Activated gamma-delta T cell (primary cell): ENCODE data around the gene LRRC42.
"Not testable (repeated sequence)": the region's sequence is repeated elsewhere in the genome, so short reads cannot be mapped to it uniquely, and the experiment has no call there.

ENCODE experiments used
- DNase-seq: peaks from one replicate; lab custom pipeline; 2025; lab: John Stamatoyannopoulos, UW

LRRC42 gene

DNA sequence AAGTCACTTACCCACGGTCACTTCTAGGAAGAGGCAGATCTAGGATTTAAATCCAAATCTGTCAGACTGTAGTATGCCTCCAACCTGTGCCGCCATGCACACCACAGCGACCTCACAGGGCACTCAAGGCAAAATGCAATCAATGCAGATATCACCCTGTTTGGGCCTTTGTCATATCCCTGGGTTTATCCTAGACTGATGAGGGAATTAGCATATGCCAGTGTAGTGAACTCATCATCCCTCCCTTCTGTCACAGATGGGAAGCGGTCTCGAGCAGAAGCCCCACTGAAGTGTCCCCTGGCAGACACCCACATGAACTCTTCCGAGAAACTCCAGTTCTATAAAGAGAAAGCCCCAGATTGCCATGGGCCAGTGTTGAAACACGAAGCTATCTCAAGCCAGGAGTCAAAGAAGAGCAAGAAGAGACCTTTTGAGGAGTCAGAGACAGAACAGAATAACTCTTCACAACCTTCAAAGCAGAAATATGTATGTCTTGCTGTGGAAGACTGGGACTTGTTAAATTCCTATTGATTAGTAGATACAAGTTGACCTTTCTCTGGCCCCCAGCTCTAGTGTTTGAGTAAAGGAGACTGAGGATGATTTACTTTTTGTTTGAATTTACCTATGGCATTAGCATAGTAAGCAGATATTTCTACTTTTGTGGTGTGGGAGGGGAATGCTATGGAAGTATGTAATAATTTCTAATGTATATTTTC lies 21.4 kb downstream of the LRRC42 start:
- no peak for DNase-seq

DNA sequence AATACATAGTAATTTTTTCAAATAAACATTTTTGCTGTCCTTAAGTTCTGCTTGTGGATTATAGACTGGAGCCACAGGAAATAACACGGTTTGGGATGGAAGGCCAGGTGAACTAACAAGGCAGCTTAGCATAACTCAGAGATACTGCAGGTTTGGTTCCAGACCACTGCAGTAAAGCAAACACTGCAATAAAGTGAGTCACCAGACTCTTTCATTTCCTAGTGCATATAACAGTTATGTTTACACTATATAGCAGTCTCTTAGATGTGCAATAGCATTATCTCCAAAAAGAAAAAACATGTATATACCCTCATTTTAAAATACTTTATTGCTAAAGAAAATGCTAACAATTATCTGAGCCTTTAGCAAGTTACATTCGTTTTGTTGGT lies 22.0 kb downstream of the LRRC42 start:
- no peak for DNase-seq

DNA sequence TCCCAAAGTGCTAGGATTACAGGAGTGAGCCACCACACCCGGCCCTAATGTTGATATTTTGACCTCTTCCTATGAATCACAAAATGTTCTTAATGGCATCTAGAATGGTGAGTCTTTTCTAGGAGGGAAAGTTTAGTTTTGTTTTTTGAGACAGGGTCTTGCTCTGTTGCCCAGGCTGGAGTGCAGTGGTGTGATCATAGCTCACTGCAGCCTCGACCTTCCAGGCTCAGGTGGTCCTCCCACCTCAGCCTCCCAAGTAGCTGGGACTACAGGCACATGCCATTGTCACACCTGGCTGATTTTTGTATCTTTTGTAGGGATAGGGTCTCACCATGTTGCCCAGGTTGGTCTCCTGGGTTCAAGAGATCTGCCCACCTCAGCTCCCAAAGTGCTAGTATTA lies 23.2 kb downstream of the LRRC42 start:
- not testable (repeated sequence) for DNase-seq

DNA sequence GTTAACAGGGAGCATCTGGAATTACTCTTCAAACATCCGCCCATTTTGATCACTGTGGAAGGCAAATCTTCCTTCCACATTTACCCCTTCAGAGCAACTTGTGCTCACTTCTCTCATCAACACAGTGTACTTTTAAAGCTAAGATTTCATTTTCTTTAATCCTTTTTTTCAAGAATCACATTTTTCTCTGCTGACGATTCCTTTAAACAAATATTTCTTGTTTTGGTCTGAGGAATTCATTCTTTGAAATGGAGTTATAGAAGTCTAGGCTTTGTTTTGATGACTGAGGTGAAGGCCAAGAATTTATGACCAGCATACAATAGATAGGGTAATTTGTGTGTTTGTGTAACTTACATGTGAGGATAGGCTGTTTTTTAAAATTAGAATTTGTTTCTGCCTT lies 25.6 kb downstream of the LRRC42 start:
- no peak for DNase-seq

DNA sequence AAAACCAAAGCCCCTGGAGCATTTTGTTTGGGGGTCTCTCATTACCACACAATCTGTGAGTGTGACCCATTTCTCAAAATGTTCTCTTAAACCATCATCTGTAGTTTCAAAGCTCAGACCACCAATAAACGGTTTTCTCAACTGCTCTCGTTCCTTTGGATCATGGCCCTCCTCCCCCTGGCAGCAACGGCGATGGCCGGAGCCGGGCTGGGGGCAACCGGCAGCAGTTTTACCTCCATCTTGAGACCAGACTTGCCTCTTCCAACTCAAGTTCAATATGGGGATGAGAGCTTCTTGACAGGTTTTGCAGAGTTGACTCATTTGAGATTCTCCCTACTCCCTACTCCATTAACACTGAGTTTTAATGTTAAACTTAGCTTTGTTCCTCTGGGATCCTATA lies 29.7 kb downstream of the LRRC42 start:
- no peak for DNase-seq

- no peak for DNase-seq
Observed at GRCh38 chr1:53979712-53980450, 33.7 kb downstream of the LRRC42 start.

- no peak for DNase-seq
Observed at GRCh38 chr1:53981220-53981619, 35.1 kb downstream of the LRRC42 start.

- DNase-seq: no peak
Observed at GRCh38 chr1:53982034-53982762, 36.0 kb downstream of the LRRC42 start.

- no peak for DNase-seq
Observed at GRCh38 chr1:53982763-53983104, 36.6 kb downstream of the LRRC42 start.

DNA sequence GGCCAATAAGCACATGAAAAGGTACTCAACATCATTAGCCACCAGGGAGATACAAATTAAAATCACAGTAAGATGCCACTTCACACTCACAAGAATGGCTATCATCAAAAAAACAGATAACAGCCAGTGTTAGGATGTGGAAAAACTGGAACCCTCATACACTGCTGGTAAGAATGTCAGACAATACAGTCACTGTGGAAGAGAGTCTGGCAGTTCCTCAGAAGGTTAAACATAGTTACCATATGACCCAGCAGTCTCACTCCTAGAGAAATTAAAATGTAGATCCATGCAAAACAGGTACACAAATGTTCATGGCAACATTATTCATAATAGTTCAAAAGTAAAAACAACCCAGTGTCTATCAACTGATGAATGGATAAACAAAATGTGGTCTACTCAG lies 38.6 kb downstream of the LRRC42 start:
- no peak for DNase-seq

DNA sequence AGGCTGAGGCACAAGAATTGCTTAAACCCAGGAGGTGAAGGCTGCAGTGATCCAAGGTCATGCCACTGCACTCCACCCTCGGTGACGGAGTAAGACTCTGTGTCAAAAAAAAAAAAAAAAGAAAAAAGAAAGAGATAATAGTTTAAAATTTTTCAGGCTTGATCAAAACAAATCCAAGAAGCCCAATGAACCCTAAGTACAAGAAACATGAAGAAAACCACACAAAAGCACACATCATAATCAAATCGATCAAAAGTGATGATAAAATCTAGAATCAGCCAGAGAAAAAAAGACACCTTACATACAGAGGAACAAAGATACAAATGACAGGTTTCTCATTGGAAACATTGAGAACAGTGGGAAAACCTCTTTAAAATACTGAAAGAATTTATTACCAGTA lies 40.3 kb downstream of the LRRC42 start:
- no peak for DNase-seq

DNA sequence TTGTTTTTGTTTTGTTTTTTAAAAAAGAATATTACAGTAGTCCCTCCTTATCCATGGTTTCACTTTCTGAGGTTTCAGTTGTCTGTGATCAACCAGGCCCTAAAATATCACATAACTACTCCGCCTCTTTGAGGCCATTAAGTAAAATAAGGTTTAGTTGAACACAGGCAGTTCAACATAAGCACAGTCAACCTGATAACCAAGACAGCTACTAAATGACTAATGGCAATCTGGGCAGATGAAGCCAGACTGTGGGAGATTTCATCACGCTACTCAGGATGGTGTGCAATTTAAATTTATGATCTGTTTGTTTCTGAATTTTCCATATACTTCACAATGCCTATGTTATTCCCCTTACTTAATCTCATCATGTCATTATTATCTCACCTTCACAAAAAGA lies 41.7 kb downstream of the LRRC42 start:
- no peak for DNase-seq

GRCh38 chr1:53992085-53992874 lies 46.1 kb downstream of the LRRC42 start:
- DNase-seq: no peak

- not testable (repeated sequence) for DNase-seq
Observed at GRCh38 chr1:53994516-53994915, 48.4 kb downstream of the LRRC42 start.

GRCh38 chr1:53995683-53996082 lies 49.5 kb downstream of the LRRC42 start:
- DNase-seq: no peak

DNA sequence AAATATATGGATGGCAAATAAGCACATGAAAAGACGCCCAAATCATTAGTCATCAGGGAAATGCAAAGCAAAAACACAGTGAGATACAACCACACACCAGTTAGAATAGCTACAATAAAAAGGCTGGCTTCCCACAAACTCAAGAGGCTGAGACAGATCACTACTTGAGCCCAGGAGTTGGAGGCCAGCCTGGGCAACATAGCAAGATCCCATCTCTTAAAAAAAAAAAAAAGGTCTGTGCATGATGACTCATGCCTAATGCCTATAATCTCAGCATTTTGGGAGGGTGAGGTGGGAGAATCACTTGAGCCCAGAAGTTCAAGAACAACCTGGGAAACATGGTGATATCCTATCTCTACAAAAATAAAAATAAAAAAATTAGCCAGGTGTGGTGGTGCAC lies 52.1 kb downstream of the LRRC42 start:
- no peak for DNase-seq

DNA sequence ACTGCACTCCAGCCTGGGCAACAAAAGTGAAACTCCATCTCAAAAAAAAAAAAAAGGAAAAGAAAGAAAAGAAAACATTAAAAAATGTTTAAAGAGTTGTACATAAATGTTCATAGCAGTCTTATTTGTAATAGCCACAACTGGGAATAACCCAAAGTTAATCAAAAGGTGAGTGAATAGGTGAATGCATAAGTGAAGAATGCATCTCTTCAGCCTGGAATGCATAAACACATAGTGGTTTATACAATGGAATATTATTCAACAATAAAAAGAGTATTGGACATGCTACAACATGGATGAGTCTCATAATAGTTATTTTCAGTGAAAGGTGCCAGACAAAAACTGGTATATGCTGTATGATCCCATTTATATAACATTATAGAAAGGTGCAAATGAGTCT lies 53.8 kb downstream of the LRRC42 start:
- DNase-seq: no peak

GRCh38 chr1:54001591-54001990 lies 55.4 kb downstream of the LRRC42 start:
- no peak for DNase-seq

- DNase-seq: no peak
Observed at GRCh38 chr1:54002544-54003248, 56.5 kb downstream of the LRRC42 start.

GRCh38 chr1:54003249-54003646 lies 57.1 kb downstream of the LRRC42 start:
- DNase-seq: no peak

DNA sequence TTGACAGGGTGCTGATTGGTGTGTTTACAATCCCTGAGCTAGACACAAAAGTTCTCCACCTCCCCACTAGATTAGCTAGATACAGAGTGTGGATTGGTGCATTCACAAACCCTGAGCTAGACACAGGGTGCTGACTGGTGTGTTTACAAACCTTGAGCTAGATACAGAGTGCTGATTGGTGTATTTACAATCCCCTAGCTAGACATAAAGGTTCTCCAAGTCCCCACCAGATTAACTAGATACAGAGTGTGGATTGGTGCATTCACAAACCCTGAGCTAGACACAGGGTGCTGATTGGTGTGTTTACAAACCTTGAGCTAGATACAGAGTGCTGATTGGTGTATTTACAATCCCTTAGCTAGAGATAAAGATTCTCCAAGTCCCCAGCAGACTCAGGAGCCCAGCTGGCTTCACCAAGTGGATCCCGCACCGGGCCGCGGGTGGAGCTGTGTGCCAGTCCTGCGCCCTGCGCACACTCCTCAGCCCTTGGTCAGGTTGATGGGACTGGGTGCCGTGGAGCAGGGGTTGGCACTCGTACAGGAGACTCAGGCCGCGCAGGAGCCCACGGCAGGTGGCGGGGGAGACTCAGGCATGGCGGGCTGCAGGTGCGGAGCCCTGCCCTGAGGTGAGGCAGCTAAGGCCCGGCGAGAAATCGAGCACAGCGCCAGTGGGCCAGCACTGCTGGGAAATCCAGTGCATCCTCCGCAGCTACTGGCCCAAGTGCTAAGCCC lies 57.8 kb downstream of the LRRC42 start:
- DNase-seq: not testable (repeated sequence)
